ENCODE measurements around the gene PGP.

- TF ChIP-seq CTCF (IDR thresholded peaks at IDR 0.05), result no peak
- TF ChIP-seq POLR2A (IDR thresholded peaks at IDR 0.05), result no peak
- no peak for TF ChIP-seq POLR2AphosphoS5 (IDR thresholded peaks at IDR 0.05)
Measured at GRCh38 chr16:2175454-2175853, 39.2 kb downstream of the PGP start.
